ENCODE results near the gene ZFYVE28. TPM values are rescaled to one million over a fixed set of nuclear protein-coding genes. Genes with fewer than 3 reads are reported as not detected.

The ZFYVE28 gene
- total RNA-seq, 1 donor from 2014 or later = 3.3 TPM

DNA sequence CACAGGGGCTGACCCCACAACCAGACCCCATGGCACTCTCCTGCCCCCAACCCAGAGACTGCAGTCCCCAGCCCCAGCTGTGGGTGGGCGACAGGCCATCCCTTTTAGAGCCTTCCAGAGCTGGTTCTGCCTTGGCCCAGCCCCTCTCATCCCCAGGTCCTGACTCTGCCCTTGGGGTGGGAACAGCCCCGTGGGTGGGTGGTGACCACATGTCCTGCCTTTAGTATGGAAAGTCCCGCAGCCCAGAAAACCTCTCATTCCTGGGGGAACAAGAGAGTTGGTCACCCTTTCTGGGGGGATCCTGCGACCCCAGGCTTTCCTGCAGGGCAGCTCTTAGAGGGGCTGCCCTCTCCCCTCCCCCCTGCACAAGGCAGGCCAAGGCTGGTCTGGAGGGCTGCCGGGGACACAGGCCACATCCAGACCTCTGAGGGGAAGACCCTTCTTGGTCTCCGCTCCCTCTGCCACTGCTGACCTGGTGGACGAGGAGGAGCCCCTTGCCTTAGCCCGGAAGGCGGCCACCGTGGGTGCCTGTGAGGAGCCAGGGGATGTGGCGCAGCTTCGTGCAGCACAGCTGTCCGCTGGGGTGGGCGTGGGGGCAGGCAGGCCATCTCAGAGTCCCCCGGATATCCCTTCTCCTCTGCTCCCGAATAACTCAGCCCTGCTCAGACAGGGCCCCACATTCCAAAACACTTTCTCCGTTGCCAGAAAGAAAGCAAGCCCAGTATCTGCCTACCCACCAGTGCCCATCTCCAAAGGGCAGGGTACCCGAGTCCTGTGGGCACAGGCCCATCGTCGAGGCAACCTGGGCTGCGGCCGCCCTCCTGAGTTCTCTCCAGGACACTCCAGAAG is 149.9 kb downstream of the ZFYVE28 start:
- peaks cover 3% of the 10 kb centered on the region for H3K4me1 Mint-ChIP-seq (ENCODE audit: low read depth)
- no peak overlapping the region for H3K27ac Mint-ChIP-seq (ENCODE audit: unreplicated experiment)
- no peak overlapping the region for H3K4me3 Mint-ChIP-seq (ENCODE audit: unreplicated experiment)
- H3K27me3 Mint-ChIP-seq (ENCODE audit: low read depth) = peaks cover 3% of the 10 kb centered on the region
- TF ChIP-seq, protein P1, sequence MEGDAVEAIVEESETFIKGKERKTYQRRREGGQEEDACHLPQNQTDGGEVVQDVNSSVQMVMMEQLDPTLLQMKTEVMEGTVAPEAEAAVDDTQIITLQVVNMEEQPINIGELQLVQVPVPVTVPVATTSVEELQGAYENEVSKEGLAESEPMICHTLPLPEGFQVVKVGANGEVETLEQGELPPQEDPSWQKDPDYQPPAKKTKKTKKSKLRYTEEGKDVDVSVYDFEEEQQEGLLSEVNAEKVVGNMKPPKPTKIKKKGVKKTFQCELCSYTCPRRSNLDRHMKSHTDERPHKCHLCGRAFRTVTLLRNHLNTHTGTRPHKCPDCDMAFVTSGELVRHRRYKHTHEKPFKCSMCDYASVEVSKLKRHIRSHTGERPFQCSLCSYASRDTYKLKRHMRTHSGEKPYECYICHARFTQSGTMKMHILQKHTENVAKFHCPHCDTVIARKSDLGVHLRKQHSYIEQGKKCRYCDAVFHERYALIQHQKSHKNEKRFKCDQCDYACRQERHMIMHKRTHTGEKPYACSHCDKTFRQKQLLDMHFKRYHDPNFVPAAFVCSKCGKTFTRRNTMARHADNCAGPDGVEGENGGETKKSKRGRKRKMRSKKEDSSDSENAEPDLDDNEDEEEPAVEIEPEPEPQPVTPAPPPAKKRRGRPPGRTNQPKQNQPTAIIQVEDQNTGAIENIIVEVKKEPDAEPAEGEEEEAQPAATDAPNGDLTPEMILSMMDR (IDR thresholded peaks at IDR 0.05) = no peak
- no peaks in the 10 kb centered on the region for H3K36me3 Mint-ChIP-seq (ENCODE audit: low read depth)
- no peak for DNase-seq (ENCODE audit: low spot score)
- no peaks in the 10 kb centered on the region for H3K9me3 Mint-ChIP-seq (ENCODE audit: low read depth)

DNA sequence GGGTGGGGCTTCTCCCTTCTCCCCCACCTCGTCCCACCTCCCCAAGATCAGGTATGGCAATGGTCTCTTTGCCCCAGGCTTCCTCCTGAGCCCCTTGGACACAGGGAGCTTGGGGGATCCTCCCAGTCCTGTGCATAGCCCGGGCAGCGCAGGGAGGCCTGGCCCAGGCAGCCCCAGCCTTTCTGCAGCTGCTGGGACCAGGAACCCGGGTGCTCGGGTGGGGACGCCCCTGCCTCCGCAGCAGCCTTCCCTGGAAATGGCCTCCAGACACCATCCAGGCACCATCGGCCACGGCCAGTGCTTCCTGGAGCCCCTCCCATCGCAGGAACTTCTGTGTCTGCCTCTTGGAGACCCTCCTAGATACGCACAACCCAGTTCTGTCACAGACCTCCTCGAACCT is 150.6 kb downstream of the ZFYVE28 start:
- Mint-ChIP-seq H3K4me3 (ENCODE audit: unreplicated experiment) (no peak overlapping the region), H3K36me3 (ENCODE audit: low read depth) (no peaks in the 10 kb centered on the region), H3K9me3 (ENCODE audit: low read depth) (no peaks in the 10 kb centered on the region), H3K27me3 (ENCODE audit: low read depth) (peaks cover 1% of the 10 kb centered on the region), H3K4me1 (ENCODE audit: low read depth) (peaks cover 3% of the 10 kb centered on the region), H3K27ac (ENCODE audit: unreplicated experiment) (no peak overlapping the region)
- no peak for DNase-seq (ENCODE audit: low spot score)
- TF ChIP-seq, protein P1 (IDR thresholded peaks at IDR 0.05) = no peak

DNA sequence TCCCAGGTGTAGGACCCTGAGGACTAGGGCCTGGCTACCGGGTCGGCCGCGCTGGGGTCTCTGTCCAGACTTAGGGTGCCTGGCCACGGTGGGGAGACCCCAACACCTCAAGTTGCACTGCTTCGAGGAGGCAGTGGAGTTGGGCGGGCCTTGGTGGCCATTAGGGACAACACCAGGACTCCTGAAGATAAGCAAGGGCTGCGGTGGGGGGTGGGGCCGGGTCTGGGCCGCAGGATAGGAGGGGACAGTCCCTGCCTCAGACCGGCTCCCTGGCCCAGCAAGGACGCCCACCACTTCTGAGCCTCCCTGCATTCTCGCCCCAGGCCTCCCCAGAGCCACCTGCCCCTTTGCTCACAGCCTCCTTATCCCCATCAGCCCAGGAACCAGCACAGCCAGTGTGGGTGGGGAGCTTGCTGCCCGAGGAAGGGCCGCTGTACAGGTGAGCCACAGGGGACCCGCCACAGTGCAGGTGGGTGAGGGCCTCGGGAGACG is 151.1 kb downstream of the ZFYVE28 start:
- no peak overlapping the region for H3K4me3 Mint-ChIP-seq (ENCODE audit: unreplicated experiment)

DNA sequence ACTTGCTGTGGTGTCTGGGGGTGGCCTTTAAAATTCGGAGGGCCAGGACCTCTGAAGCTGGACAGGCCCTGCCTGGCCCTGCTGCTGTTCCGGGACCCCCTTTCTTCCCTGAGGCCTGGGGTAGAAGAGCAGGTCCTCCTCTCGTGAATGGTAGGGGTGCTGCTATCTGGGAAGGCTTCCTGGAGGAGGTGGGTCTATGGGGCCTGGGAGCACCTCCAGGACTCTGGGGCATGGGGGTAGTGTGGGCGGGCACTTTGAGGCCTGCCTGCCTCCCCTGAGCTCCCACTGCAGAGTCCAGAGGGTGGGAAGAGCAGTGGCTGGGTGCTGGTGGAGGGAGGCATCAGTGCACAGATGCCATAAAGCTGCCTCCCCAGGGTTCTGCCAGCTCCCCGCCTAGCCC is 151.6 kb downstream of the ZFYVE28 start:
- no peaks in the 10 kb centered on the region for H3K36me3 Mint-ChIP-seq (ENCODE audit: low read depth)
- no peak overlapping the region for H3K4me3 Mint-ChIP-seq (ENCODE audit: unreplicated experiment)
- no peaks in the 10 kb centered on the region for H3K9me3 Mint-ChIP-seq (ENCODE audit: low read depth)
- TF ChIP-seq, protein P1 (IDR thresholded peaks at IDR 0.05) = no peak
- no peaks in the 10 kb centered on the region for H3K27me3 Mint-ChIP-seq (ENCODE audit: low read depth)
- H3K27ac Mint-ChIP-seq (ENCODE audit: unreplicated experiment) = no peak overlapping the region
- DNase-seq (ENCODE audit: low spot score) = no peak
- peaks cover 3% of the 10 kb centered on the region for H3K4me1 Mint-ChIP-seq (ENCODE audit: low read depth)

More for the DNA sequence above, 151.1 kb downstream of the ZFYVE28 start:
- H3K4me1 Mint-ChIP-seq (ENCODE audit: low read depth) = peaks cover 3% of the 10 kb centered on the region
- H3K9me3 Mint-ChIP-seq (ENCODE audit: low read depth) = no peaks in the 10 kb centered on the region
- no peak for DNase-seq (ENCODE audit: low spot score)
- H3K27ac Mint-ChIP-seq (ENCODE audit: unreplicated experiment) = no peak overlapping the region
- H3K27me3 Mint-ChIP-seq (ENCODE audit: low read depth) = peaks cover under 1% of the 10 kb centered on the region
- no peaks in the 10 kb centered on the region for H3K36me3 Mint-ChIP-seq (ENCODE audit: low read depth)
- TF ChIP-seq, protein P1 (IDR thresholded peaks at IDR 0.05) = no peak

DNA sequence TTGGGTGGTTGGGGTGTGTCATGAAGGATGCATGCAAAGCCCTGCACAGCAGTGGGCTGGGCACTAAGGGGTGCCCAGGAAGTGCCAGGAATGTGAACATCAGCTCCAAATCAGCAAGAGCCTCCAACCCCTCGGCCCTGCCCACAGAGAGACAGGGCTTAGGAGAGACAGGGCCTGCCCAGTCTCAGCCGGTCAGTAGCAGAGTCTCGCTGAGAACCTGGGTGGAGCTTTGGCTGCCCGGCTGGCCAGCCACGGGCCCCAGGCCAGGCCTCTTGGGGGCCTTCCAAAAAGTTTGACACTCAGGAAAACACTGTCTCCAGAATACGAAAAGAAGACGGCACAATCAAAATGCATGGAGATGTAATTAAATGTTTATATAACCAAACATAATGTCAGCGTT is 152.3 kb downstream of the ZFYVE28 start:
- no peak for DNase-seq (ENCODE audit: low spot score)
- TF ChIP-seq, protein P1 (IDR thresholded peaks at IDR 0.05) = no peak
- peak overlapping the region; percentile 69 for H3K27ac Mint-ChIP-seq (ENCODE audit: unreplicated experiment)

More for the DNA sequence above, 152.3 kb downstream of the ZFYVE28 start:
- no peaks in the 10 kb centered on the region for H3K9me3 Mint-ChIP-seq (ENCODE audit: low read depth)
- no peaks in the 10 kb centered on the region for H3K36me3 Mint-ChIP-seq (ENCODE audit: low read depth)
- H3K4me1 Mint-ChIP-seq (ENCODE audit: low read depth) = peaks cover 3% of the 10 kb centered on the region
- no peaks in the 10 kb centered on the region for H3K27me3 Mint-ChIP-seq (ENCODE audit: low read depth)
- no peak overlapping the region for H3K4me3 Mint-ChIP-seq (ENCODE audit: unreplicated experiment)
